Measurements from ENCODE around the gene RNF223.

Gene RNF223

GRCh38 chr1:1073743-1074587 lies at the start of gene RNF223:
Gene RNF223 (minus strand): TSS chr1:1074306. CDS start chr1:1072566, 1,740 bp downstream.
- DNase-seq: no peak
- no peak for ATAC-seq
- Mint-ChIP-seq H3K27ac (peak within 1 kb of the TSS in 1 of 2 donors; percentile 64), H3K27me3 (peaks cover 33% of the 10 kb centered on the region), H3K4me3 (peak within 1 kb of the TSS in 1 of 2 donors; percentile 7), H3K4me1 (peaks cover 10% of the 10 kb centered on the region), H3K9me3 (no peaks in the 10 kb centered on the region)

GRCh38 chr1:1122981-1123480 lies 48.9 kb upstream of the RNF223 start:
- Mint-ChIP-seq H3K27ac (peak overlapping the region in 1 of 2 donors; percentile 34), H3K4me3 (peak overlapping the region; percentile 47 to 51)
- DNase-seq: no peak

DNA sequence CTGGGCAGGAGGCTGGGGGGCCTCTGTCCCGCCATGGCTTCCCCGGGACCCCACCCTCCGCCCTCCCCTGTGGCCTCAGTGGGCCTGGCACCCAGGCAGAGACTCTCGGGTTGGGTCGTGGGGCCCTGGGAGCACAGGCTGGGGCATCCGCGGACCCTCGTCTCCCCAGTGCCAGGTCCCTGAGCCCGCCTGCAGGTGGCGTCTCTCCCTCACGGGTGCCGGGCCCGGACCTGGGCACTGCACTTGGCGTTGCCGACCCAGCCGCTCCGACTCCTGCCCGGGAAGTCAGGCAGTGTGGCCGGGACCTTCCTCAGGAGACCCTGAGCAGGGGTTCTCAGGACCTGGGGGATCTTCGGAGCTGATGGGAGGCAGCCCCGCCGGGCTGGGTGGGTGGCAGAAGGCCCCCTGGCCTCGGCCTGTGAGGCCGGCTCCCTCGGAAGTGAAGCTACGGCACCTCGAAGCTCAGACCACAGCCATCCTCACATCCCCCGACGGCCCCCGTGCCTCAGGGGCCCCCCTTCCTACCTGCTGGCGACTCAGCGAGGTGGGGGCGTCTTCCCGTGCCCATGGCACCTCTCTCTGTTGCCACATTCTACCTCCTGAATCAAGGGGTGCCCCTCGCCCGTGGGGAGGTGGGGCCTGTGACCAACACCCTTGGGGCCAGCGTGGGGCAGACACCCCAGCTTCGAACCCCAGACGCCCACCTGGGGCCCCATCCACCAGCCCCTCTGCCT lies 48.1 kb upstream of the RNF223 start:
- H3K4me1 Mint-ChIP-seq: peaks cover 32% of the 10 kb centered on the region
- peaks cover 30% of the 10 kb centered on the region for H3K27me3 Mint-ChIP-seq
- peak overlapping the region; percentile 44 to 76 for H3K4me3 Mint-ChIP-seq
- ATAC-seq: peak; percentile 94
- H3K9me3 Mint-ChIP-seq: peaks cover 7 to 11% of the 10 kb centered on the region in 2 donors
- peak; percentile 87 to 89 for DNase-seq
- peak overlapping the region in 1 of 2 donors; percentile 59 for H3K27ac Mint-ChIP-seq

More at GRCh38 chr1:1122981-1123480, 48.9 kb upstream of the RNF223 start:
- no peak for ATAC-seq
- Mint-ChIP-seq H3K27me3 (peaks cover 22% of the 10 kb centered on the region), H3K4me1 (peaks cover 26% of the 10 kb centered on the region), H3K9me3 (peaks cover 7 to 11% of the 10 kb centered on the region in 2 donors)

DNA sequence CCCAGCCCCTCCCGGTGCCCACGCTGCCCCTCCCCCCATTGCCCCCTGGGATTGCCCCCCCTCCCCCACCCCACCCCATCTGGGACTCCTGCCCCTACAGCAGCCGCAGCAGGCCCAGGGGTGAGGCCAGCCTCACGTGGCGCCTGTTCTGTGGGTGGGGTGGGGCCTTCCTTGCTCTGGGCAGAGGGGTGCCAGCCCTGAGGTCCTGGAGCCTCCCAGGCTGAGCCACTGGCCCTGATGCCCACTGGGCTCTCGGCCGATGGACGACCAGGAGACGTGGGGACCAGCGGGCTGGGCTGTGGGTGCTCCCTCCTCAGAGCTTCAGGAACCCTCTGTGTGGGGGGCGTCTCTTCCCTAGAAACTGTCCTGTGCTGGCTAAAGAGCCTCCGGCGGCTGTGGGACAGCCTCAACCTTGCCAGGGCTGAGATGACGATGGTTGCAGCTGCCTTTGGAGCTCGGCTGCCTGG lies 47.5 kb upstream of the RNF223 start:
- peaks cover 7 to 11% of the 10 kb centered on the region in 2 donors for H3K9me3 Mint-ChIP-seq

GRCh38 chr1:1120866-1121591 lies 46.9 kb upstream of the RNF223 start:
- Mint-ChIP-seq H3K4me3 (no peak overlapping the region), H3K27me3 (peaks cover 32% of the 10 kb centered on the region), H3K27ac (no peak overlapping the region), H3K4me1 (peaks cover 39% of the 10 kb centered on the region), H3K9me3 (peaks cover 7 to 11% of the 10 kb centered on the region in 2 donors)
- DNase-seq: no peak
- no peak for ATAC-seq

More for the DNA sequence above, 47.5 kb upstream of the RNF223 start:
- no peak for DNase-seq
- ATAC-seq: peak; percentile 43
- Mint-ChIP-seq H3K27me3 (peaks cover 32% of the 10 kb centered on the region), H3K4me3 (no peak overlapping the region), H3K4me1 (peaks cover 38% of the 10 kb centered on the region), H3K27ac (no peak overlapping the region)

DNA sequence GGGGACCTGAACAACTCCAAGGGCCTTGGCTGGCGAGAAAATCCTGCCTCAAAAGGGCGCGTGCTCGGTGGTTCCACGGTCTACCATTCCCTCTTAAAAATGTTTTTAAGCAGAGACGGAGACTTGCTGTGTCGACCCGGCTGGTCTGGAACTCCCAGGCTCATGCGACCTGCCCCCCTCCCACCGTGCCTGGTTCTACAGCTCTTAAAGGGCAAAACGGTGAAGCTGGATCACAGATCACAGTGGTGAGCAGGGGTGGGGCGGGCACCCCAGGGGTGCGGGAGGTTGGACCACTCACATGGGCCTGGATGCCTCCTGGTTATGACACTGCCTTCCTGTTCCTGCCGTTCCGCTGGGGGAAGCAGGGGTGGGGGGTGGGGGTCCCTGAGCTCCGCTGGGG lies 46.0 kb upstream of the RNF223 start:
- Mint-ChIP-seq H3K9me3 (peaks cover 7 to 11% of the 10 kb centered on the region in 2 donors), H3K4me3 (no peak overlapping the region), H3K4me1 (peaks cover 40% of the 10 kb centered on the region), H3K27me3 (peaks cover 32% of the 10 kb centered on the region), H3K27ac (peak overlapping the region in 1 of 2 donors; percentile 34)
- no peak for DNase-seq
- ATAC-seq: no peak

GRCh38 chr1:1119272-1119890 lies 45.3 kb upstream of the RNF223 start:
- no peak for ATAC-seq
- H3K4me3 Mint-ChIP-seq: no peak overlapping the region
- peaks cover 32% of the 10 kb centered on the region for H3K27me3 Mint-ChIP-seq
- DNase-seq: no peak
- peaks cover 47% of the 10 kb centered on the region for H3K4me1 Mint-ChIP-seq
- H3K9me3 Mint-ChIP-seq: peaks cover 7 to 14% of the 10 kb centered on the region in 2 donors
- no peak overlapping the region for H3K27ac Mint-ChIP-seq

- ATAC-seq: no peak
- Mint-ChIP-seq H3K4me3 (no peak overlapping the region), H3K4me1 (peaks cover 46% of the 10 kb centered on the region), H3K9me3 (peaks cover 6 to 15% of the 10 kb centered on the region in 2 donors), H3K27ac (no peak overlapping the region), H3K27me3 (peaks cover 32% of the 10 kb centered on the region)
- DNase-seq: no peak
Observed at GRCh38 chr1:1118876-1119220, 44.7 kb upstream of the RNF223 start.

DNA sequence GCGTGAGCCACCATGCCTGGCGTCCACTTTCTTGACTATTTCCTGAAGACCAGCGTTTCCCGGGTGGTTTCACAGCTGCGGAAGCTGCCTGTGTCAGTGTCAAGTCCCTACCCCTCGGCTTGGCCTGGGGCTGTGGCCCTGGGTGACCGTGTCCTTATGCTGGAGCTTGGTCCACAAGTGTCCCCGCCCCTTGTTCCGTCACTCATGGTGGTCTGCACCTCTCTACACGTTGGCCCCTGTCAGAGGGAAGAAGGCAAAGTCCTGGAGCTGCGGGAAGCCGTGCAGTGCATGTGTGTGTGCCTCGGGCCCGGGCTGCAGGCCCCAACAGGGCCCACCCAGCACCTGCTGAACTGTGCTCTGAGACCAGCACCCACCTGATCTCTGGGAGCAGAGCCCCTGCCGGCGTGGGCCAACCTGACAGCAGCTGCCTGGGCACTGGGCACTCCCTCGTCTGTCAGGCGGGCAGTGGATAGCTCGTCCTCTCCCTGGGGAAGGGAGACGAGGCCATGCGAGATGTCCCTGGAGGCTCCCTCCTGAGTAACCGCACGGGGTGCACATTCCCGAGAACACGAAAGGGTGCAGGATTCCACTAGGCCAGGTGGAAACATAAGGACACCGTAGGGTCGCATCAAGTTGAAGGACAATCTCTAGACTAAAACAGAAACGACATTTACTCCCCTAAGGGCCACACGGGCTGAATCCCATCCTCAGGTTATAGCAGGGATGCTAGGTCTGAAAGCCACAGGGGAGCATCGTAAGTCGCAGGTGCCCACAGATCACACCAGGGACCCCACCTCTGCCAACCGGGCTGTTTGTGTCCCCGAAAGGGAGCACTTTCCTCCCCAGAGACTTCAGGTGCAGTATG lies 44.1 kb upstream of the RNF223 start:
- no peak for ATAC-seq
- Mint-ChIP-seq H3K4me1 (peaks cover 40% of the 10 kb centered on the region), H3K27ac (no peak overlapping the region), H3K4me3 (peak overlapping the region; percentile 26 to 79), H3K9me3 (peaks cover 0 to 15% of the 10 kb centered on the region in 2 donors), H3K27me3 (peaks cover 32% of the 10 kb centered on the region)
- DNase-seq: no peak

DNA sequence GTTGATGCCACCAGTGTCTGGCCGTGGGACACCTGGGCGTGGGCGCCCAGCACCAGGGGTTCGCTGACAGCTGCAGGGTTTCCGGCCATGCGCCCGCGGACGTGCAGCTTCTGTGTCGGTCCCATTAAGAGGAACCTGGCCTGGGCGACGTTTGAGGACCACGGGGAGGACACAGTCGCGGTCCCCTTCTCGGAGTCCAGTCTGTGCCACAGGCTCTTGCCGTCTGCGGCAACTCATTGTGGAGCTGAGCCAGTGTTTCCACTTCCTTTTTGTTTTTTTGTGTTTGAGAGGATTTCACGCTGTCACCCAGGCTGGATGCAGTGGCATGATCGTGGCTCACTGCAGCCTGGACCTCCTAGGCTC lies 43.3 kb upstream of the RNF223 start:
- Mint-ChIP-seq H3K4me3 (peak overlapping the region; percentile 79 to 83), H3K27me3 (peaks cover 32% of the 10 kb centered on the region), H3K9me3 (peaks cover 4 to 22% of the 10 kb centered on the region in 2 donors), H3K4me1 (peaks cover 36% of the 10 kb centered on the region), H3K27ac (no peak overlapping the region)
- no peak for DNase-seq
- ATAC-seq: no peak

DNA sequence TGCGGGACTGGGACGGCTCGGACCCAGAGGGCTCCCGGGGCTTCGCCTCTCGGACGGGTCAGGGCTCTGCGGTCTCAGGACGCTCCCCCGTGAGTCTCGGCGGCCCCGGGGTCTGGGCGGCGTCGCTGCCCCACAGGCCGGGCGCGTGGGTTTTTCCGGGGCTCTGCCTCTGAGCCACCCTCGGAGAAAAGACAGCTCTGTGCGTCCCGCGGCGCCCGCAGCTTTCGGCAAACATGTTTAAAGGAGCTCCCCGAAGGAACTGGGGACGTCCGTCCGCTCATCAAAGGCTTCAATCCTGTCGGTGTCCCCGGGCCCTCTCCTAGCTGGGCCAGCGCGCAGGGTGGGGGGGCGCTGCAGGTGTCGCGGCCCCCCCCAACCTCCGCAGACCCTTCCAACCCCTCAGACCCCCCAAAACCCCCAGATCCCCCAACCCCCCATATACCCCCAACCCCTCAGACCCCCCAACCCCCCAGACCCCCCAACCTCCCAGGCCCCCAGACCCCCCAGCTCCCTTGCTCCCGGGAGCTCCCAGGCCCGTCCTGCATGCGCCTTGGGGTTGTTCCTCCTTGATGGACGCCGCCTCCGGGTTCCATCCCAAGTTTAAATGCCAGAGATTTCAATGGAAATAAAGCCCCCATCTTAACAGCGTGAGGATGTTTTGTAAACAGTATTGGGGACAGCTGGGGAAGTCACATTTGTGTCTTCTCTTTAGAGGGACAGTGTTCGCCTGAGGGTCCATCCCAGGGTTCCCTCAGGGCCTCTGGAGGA lies 42.8 kb upstream of the RNF223 start:
- H3K4me3 Mint-ChIP-seq: peak overlapping the region; percentile 83 to 84
- DNase-seq (peak; percentile 56 to 63), ATAC-seq (peak; percentile 28)
- H3K27me3 Mint-ChIP-seq: peaks cover 32% of the 10 kb centered on the region
- H3K27ac Mint-ChIP-seq: no peak overlapping the region
- peaks cover 37% of the 10 kb centered on the region for H3K4me1 Mint-ChIP-seq
- H3K9me3 Mint-ChIP-seq: peaks cover 5 to 26% of the 10 kb centered on the region in 2 donors

- Mint-ChIP-seq H3K9me3 (peaks cover 5 to 26% of the 10 kb centered on the region in 2 donors), H3K27me3 (peaks cover 31% of the 10 kb centered on the region), H3K4me1 (peaks cover 33% of the 10 kb centered on the region), H3K4me3 (peak within 1 kb of the TSS; percentile 89 to 93), H3K27ac (peak within 1 kb of the TSS; percentile 86 to 96)
- DNase-seq (peak; percentile 98), ATAC-seq (peak; percentile 96)
Observed at GRCh38 chr1:1115786-1116700, 41.9 kb upstream of the RNF223 start, which contains the start of gene C1orf159. Gene C1orf159 (minus strand): TSS chr1:1116089. CDS start chr1:1091543, 24,546 bp downstream.
